ENCODE measurements around the gene HSPA1A. TPM values are rescaled to one million over a fixed set of nuclear protein-coding genes. Genes with fewer than 3 reads are reported as not detected.

Gene HSPA1A
- total and polyA plus RNA-seq, 9 of the 15 experiments (the other 6 are each of a cell fraction or from before 2014, with no cell fraction given): 2.2 to 273 (median 107) TPM

- TF ChIP-seq ZNF740 (CRISPR knock-in tag; IDR thresholded peaks at IDR 0.05): no peak
- TF ChIP-seq ZNF740 (tag; IDR thresholded peaks at IDR 0.05): no peak
- peak; percentile 86; the same call in 1 of the 2 replicates for TF ChIP-seq PHF21A (IDR thresholded peaks at IDR 0.05; ENCODE audit: borderline replicate concordance, low read depth)
- TF ChIP-seq TCF15 (CRISPR knock-in tag; IDR thresholded peaks at IDR 0.05): peak; percentile 20; the same call in 1 of the 2 replicates
- TF ChIP-seq CSDE1 (IDR thresholded peaks at IDR 0.05): no peak
- TF ChIP-seq HDAC6 (IDR thresholded peaks at IDR 0.05; ENCODE audit: low read depth, low read length): 0 out of 2 replicates have a peak, but pooled peaks have one; percentile 34
- TF ChIP-seq TBP (optimal IDR thresholded peaks at IDR 0.05; ENCODE audit: low read depth, low read length): peak; percentile 96
- TF ChIP-seq POLR2AphosphoS5 (IDR thresholded peaks at IDR 0.05; ENCODE audit: control insufficient read depth, insufficient read depth, low read depth, low read length): peak; percentile 77
- TF ChIP-seq KLF13 (tag; IDR thresholded peaks at IDR 0.05; ENCODE audit: borderline replicate concordance, low read depth): peak; percentile 71
- TF ChIP-seq CEBPB (tag; IDR thresholded peaks at IDR 0.05): no peak
- TF ChIP-seq DACH1 (IDR thresholded peaks at IDR 0.05; ENCODE audit: partially characterized antibody): peak; percentile 97
- TF ChIP-seq SREBF1 (IDR thresholded peaks at IDR 0.05; ENCODE audit: borderline replicate concordance, low read depth, low read length): peak; percentile 94
- peak; percentile 88 for TF ChIP-seq ZBTB12 (CRISPR knock-in tag; IDR thresholded peaks at IDR 0.05)
- TF ChIP-seq EHMT2 (IDR thresholded peaks at IDR 0.05): no peak
- no peak for TF ChIP-seq GATAD2B (IDR thresholded peaks at IDR 0.05; ENCODE audit: borderline replicate concordance)
- TF ChIP-seq PHB (CRISPR knock-in tag; IDR thresholded peaks at IDR 0.05): peak; percentile 92; the same call in 1 of the 2 replicates
- TF ChIP-seq MXI1 (IDR thresholded peaks at IDR 0.05; ENCODE audit: low read depth, low read length): peak; percentile 42; the same call in 1 of the 2 replicates
- peak; percentile 86 for TF ChIP-seq FOS (IDR thresholded peaks at IDR 0.05; ENCODE audit: extremely low read depth, insufficient read length)
- TF ChIP-seq ARID4B (CRISPR knock-in tag; IDR thresholded peaks at IDR 0.05): peak; percentile 99
- peak; percentile 62 for TF ChIP-seq RBBP5 (IDR thresholded peaks at IDR 0.05; ENCODE audit: borderline replicate concordance, insufficient read depth, low read length, poor library complexity, severe bottlenecking)
Observed at GRCh38 chr6:31862344-31863235, 47.2 kb downstream of the HSPA1A start, which contains the start of gene NEU1 (continued).
